Mucosa of descending colon (tissue), 3 donors: ENCODE data around the gene SLC23A2. TPM values are rescaled to one million over a fixed set of nuclear protein-coding genes. Genes with fewer than 3 reads are reported as not detected.

Source experiments
- ATAC-seq: fragments of 200-7000 bp; cut with Tn5 transposase; one replicate; pipeline ENCODE4 v1.9.1; 2020; ENCODE audit warnings: mild to moderate bottlenecking, moderate library complexity
- DNase-seq, 3 donors: peaks; one replicate each; pipeline ENCODE4 v3.0.0-alpha.2; 2020
- H3K36me3 ChIP-seq: fragments of 200-600 bp; one replicate; pipeline ENCODE4 v1.8.0; 2021; ENCODE audit warnings: low read depth, mild to moderate bottlenecking
- H3K4me1 ChIP-seq: fragments of 200-600 bp; one replicate; pipeline ENCODE4 v1.8.0; 2021; ENCODE audit warnings: low read depth, mild to moderate bottlenecking
- H3K4me3 ChIP-seq: fragments of 200-600 bp; one replicate; pipeline ENCODE4 v1.8.0; 2021; ENCODE audit warnings: mild to moderate bottlenecking
- H3K9me3 ChIP-seq: fragments of 200-600 bp; one replicate; pipeline ENCODE4 v1.8.0; 2021; ENCODE audit warnings: mild to moderate bottlenecking
- intact Hi-C, 2 donors: fragments of 100-400 bp; cut with DNase I in 1 of 2; cut with micrococcal nuclease in 1 of 2; formaldehyde crosslinking; loops; one replicate each; pipeline versions ENCODE4 v1.11.0 to v1.11.1; 2022; cut with DNase I, micrococcal nuclease
- total RNA-seq, 3 donors: library from RNA; stranded (reverse); fragmentation: NEBNext Ultra II Directional in 2 of 3; extraction: Animal tissue kit (Norgen Biotek cat#: 25700) in 2 of 3; gene quantifications; one replicate each; pipeline versions ENCODE4 v1.2.1 to v1.2.4, GENCODE V29; 2021 to 2023
- TF ChIP-seq, protein P1 (sequence below): fragments of 200-600 bp; IDR thresholded peaks from one replicate; pipeline ENCODE4 v1.8.0; 2022; ENCODE audit warnings: antibody characterized with exemption, mild to moderate bottlenecking
- donor health status: DM: no; HTN: no; CAD: no; lungs with moderate emphysema.
- donor health status: DM: no; HTN: no; CAD: no.
- donor health status: DM: no; HTN: yes; CAD: no.

Gene SLC23A2
- total RNA-seq, 3 donors from 2014 or later = 9.1 to 15.4 (median 9.4) TPM

DNA sequence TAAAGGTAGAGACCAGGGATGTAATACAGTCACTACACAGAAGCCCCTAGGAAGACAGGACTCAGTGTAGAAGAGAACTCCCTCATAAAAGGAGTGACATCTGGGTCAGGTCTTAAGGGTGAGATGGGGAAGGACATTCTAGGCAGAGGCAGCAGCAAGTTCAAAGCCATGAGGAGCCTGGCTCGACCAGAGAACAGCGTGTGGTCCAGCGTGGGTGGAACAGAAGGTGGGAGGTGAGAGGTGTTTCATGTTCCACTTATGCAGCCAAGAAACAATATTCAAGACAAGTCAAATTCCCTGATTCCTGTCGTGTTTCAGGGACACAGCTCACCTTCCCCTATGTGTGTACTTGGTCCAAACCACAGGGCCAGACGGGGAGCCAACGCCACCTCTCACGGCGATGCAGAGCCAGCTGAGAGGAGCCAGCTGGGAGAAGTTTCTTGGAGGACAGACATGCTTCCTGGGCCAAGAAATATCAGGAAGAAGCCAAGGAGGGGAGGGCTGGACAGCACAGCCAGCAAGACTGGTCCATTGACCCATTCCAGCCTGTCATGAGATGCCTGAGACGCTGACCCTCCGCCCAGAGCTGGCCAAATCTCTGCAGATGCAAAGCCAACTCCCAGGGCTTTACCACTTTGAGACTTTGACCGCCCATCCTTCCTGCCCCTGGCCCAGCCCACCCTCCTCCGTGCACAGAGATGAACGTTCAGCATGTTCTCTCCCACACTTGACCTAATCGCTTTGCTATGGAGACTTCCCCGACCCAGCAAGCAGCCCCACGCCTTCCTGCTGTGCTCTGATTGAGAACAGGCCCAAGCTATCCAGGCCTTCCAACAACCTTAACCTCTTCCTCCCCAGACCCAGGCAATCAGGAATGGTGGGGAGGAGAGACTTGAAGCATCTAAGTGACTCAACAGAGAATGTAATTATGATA is 165.8 kb downstream of the SLC23A2 start:
- peak; percentile 60 for ATAC-seq
- TF ChIP-seq, protein P1, sequence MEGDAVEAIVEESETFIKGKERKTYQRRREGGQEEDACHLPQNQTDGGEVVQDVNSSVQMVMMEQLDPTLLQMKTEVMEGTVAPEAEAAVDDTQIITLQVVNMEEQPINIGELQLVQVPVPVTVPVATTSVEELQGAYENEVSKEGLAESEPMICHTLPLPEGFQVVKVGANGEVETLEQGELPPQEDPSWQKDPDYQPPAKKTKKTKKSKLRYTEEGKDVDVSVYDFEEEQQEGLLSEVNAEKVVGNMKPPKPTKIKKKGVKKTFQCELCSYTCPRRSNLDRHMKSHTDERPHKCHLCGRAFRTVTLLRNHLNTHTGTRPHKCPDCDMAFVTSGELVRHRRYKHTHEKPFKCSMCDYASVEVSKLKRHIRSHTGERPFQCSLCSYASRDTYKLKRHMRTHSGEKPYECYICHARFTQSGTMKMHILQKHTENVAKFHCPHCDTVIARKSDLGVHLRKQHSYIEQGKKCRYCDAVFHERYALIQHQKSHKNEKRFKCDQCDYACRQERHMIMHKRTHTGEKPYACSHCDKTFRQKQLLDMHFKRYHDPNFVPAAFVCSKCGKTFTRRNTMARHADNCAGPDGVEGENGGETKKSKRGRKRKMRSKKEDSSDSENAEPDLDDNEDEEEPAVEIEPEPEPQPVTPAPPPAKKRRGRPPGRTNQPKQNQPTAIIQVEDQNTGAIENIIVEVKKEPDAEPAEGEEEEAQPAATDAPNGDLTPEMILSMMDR = no peak
- Histone ChIP-seq H3K4me1 (no peaks in the 10 kb centered on the region), H3K9me3 (no peaks in the 10 kb centered on the region), H3K36me3 (no peaks in the 10 kb centered on the region), H3K4me3 (no peak overlapping the region)
- intact Hi-C loops = no loop called here
- peak; percentile 27 to 71 (median 37) for DNase-seq

DNA sequence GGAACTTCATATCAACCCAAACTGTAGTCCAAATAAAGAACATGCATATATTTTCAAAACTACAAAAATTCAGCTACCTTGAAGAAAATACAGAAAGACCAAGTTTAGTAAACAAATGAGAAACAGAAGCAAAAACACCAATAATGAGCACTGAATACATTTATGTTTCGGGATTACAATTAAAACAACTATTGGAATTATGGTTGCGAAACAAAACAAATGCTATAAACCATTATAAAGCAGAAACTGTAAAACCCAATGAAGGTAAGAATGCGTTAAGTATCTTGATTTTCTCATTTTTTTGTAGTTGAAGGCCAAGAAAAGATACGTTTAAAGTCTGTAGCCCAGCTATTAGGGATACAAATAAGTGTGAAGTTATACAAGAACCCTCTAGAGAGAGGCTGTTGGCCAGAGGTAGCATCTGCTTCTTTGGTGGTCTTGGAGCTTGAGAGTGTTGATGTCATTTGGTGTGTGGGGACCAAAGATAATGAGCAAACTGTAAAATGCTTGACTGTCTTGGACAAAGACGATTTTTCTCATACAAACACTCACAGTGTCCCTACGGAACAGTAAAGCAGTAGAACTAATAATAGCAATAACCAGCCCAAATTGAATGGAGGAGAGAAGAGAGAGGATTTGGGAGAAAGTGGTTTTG is 168.1 kb downstream of the SLC23A2 start:
- Histone ChIP-seq H3K9me3 (no peaks in the 10 kb centered on the region), H3K4me1 (no peaks in the 10 kb centered on the region), H3K4me3 (no peak overlapping the region), H3K36me3 (no peaks in the 10 kb centered on the region)
- ATAC-seq (no peak), DNase-seq (no peak)
- intact Hi-C loops = no loop called here
- TF ChIP-seq, protein P1 = no peak

DNA sequence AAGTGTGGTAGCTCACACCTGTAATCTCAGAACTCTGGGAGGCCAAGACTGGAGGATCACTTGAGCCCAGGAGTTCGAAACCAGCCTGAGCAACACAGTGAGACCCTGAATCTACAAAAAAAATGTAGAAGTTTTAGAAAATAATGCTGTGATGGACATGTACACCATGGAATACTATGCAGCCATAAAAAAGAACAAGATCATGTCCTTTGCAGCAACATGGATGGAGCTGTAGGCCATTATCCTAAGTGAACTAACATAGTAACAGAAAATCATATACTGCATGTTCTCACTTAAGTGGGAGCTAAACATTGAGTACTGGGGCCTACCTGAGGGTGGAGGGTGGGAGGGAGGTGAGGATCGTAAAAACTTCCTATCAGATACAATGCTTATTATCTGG is 168.8 kb downstream of the SLC23A2 start:
- DNase-seq = no peak
- H3K4me1 ChIP-seq = no peaks in the 10 kb centered on the region

DNA sequence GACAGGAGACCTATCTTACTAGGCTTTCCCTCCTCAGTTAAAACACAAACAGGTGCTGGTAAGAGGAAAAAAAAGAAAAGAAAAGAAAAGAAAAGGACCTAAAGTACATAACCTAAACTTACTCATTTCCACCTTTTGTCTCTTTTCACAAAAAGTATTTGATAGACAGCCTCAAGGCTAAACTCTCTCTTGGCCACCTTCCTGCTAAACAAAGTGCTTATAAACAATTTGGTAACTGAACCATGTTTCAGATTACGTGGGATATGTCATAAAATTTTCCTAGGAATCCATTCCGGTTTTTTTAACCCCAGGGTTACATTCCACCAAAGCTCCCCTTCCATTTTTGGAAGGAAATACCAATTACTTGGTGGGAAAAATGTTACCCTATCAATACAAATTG is 170.6 kb downstream of the SLC23A2 start:
- intact Hi-C loops = no loop called here
- ATAC-seq (no peak), DNase-seq (no peak)
- no peaks in the 10 kb centered on the region for H3K36me3 ChIP-seq
- H3K4me3 ChIP-seq = no peak overlapping the region
- no peaks in the 10 kb centered on the region for H3K4me1 ChIP-seq
- TF ChIP-seq, protein P1 = no peak
- H3K9me3 ChIP-seq = no peaks in the 10 kb centered on the region

More for the DNA sequence above, 168.8 kb downstream of the SLC23A2 start:
- Histone ChIP-seq H3K36me3 (no peaks in the 10 kb centered on the region), H3K9me3 (no peaks in the 10 kb centered on the region), H3K4me3 (no peak overlapping the region)
- TF ChIP-seq, protein P1 = no peak
- intact Hi-C loops = no loop called here
- ATAC-seq = no peak

DNA sequence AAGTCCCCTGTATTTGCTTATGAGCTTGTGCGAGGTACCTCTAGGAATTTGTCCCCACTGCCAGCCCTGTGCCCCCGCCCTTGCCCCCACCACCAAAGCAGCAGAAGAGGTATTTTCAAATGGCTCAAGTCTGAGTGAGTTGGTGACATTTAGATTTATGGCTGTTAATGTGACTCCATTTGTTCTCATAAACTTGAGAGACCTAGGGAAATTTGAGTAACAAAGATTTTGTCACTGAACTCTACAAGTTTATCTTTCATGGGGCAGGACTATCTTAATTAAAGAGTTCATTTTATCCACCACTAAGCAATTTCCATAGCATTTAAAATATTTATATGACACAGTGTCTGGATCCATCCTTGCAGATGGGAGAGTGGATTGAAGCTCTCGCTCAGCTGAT is 171.1 kb downstream of the SLC23A2 start:
- no peaks in the 10 kb centered on the region for H3K36me3 ChIP-seq
- H3K9me3 ChIP-seq = no peaks in the 10 kb centered on the region
- intact Hi-C loops = no loop called here
- ATAC-seq = no peak
- H3K4me1 ChIP-seq = no peaks in the 10 kb centered on the region
- H3K4me3 ChIP-seq = no peak overlapping the region
- TF ChIP-seq, protein P1 = no peak
- no peak for DNase-seq
